SU-DHL-6 (cell line): ENCODE measurements around the gene SLC16A12.

Experiments
- H2AFZ ChIP-seq: fragments of 200-600 bp; sonication (generic); 2 replicates; pipeline ENCODE4 v1.6.1; 2014; ENCODE audit warnings: low read depth, mild to moderate bottlenecking, moderate library complexity, mixed read lengths, antibody characterized with exemption, low read length; ENCODE audit not compliant: severe bottlenecking
- H3F3A ChIP-seq: fragments of 200-600 bp; shearing (Covaris generic); 2 replicates; pipeline ENCODE4 v1.6.0; 2016; ENCODE audit warnings: antibody characterized with exemption, mild to moderate bottlenecking; ENCODE audit not compliant: insufficient read depth
- H3K27ac ChIP-seq: fragments of 200-600 bp; sonication (generic); 2 replicates; pipeline ENCODE4 v1.5.1; 2016; ENCODE audit warnings: low read depth, mild to moderate bottlenecking, low read length, moderate library complexity, mixed read lengths
- H3K27me3 ChIP-seq: fragments of 200-600 bp; sonication (generic), shearing (Covaris generic); 2 replicates; pipeline ENCODE4 v1.6.0; 2014; ENCODE audit warnings: mild to moderate bottlenecking, low read length
- H3K36me3 ChIP-seq: fragments of 200-600 bp; sonication (generic); 2 replicates; pipeline ENCODE4 v1.6.1; 2014; ENCODE audit warnings: mild to moderate bottlenecking, low read length, mixed read lengths
- H3K4me2 ChIP-seq: fragments of 300-600, 200-600 bp; shearing (Covaris generic), sonication (generic); 2 replicates; pipeline ENCODE4 v1.6.0; 2014; ENCODE audit warnings: low read length, low read depth, mild to moderate bottlenecking; ENCODE audit not compliant: poor library complexity, severe bottlenecking
- H3K4me3 ChIP-seq: fragments of 200-600 bp; sonication (generic); 2 replicates; pipeline ENCODE4 v1.5.1; 2014; ENCODE audit warnings: antibody characterized with exemption, low read length, mild to moderate bottlenecking, mixed read lengths; ENCODE audit not compliant: insufficient read depth, poor library complexity, severe bottlenecking
- H3K79me2 ChIP-seq: fragments of 200-600 bp; sonication (generic); 2 replicates; pipeline ENCODE4 v1.6.1; 2014; ENCODE audit warnings: mild to moderate bottlenecking, low read length, moderate library complexity; ENCODE audit not compliant: insufficient read depth
- H3K9ac ChIP-seq: fragments of 200-600 bp; sonication (generic); 2 replicates; pipeline ENCODE4 v1.7.0; 2014; ENCODE audit warnings: mild to moderate bottlenecking, low read length
- H3K9me2 ChIP-seq: fragments of 200-600 bp; sonication (generic); replicated peaks from 2 replicates; pipeline ENCODE4 v1.6.1; 2014; ENCODE audit warnings: low read length; ENCODE audit not compliant: insufficient read depth
- H3K9me3 ChIP-seq: fragments of 200-600 bp; sonication (generic); 2 replicates; pipeline ENCODE4 v1.6.1; 2014; ENCODE audit warnings: low read length, mixed read lengths; ENCODE audit not compliant: insufficient read depth
- H4K20me1 ChIP-seq: fragments of 200-600 bp; sonication (generic); 2 replicates; pipeline ENCODE4 v1.6.1; 2014; ENCODE audit warnings: low read depth, mild to moderate bottlenecking, antibody characterized with exemption, low read length, moderate library complexity, mixed read lengths
- CTCF ChIP-seq: fragments of 200-600 bp; sonication (generic); IDR thresholded peaks from one replicate; pipeline ENCODE4 v1.5.1; 2017; ENCODE audit warnings: antibody characterized with exemption, mild to moderate bottlenecking, low read length, moderate library complexity; ENCODE audit not compliant: insufficient read depth, poor library complexity, severe bottlenecking
- EZH2phosphoT487 ChIP-seq: fragments of 200-600 bp; sonication (generic), shearing (Covaris generic); conservative IDR thresholded peaks from 2 replicates; pipeline ENCODE4 v1.6.1; 2018; ENCODE audit warnings: mild to moderate bottlenecking, antibody characterized with exemption, low read length, moderate library complexity, mixed read lengths

The SLC16A12 gene, protein sequence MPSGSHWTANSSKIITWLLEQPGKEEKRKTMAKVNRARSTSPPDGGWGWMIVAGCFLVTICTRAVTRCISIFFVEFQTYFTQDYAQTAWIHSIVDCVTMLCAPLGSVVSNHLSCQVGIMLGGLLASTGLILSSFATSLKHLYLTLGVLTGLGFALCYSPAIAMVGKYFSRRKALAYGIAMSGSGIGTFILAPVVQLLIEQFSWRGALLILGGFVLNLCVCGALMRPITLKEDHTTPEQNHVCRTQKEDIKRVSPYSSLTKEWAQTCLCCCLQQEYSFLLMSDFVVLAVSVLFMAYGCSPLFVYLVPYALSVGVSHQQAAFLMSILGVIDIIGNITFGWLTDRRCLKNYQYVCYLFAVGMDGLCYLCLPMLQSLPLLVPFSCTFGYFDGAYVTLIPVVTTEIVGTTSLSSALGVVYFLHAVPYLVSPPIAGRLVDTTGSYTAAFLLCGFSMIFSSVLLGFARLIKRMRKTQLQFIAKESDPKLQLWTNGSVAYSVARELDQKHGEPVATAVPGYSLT

DNA sequence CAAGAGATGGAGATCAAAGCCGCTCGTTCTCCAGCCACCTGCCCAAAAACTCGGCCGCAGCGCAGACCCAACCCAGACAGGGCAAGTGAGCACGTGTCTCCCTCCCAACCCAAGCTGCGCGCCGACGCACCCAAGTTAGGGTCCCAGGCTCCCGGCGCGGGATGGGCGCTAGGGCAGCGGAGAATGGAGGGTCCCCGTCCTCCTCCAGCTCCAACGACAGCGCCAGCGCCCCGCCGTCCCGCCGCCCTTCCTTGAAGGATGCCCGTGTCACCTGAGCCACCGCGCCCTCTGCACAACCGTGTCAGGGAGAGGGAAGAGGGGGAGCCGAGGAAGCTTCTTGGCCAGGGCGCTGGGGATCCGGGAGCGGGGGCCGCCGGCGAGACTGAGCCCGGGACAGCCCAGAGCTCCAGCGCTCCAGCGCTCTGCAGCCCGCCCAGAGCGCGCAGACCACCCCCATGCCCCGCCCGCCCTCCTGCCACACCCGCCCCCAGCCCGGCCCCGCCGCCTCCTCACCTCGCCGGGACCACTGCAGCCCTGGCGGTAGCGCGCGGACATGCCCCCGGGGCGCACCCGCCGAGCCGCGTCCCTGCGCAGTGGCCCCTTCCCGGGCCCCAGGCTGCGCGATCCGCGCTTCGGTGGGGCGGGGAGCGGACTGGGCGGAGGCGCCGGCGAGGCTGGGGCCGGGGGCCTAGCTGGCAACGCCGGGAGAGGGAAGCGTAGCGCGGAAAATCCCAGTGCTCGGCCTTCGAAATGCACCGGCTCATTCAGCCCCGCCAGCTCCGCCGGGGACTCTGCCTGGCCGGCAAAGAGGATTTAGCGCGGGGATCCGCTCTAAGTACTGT, at the start of gene SLC16A12:
SLC16A12 (minus strand) TSS at position 424 of the 842 bp plus-strand sequence. CDS start 73,016 bp downstream, outside the sequence.
- Histone ChIP-seq H3K27ac (no peak within 1 kb of the TSS), H3K27me3 (no peaks in the 10 kb centered on the region), H4K20me1 (no peaks in the 10 kb centered on the region), H3K9me3 (no peaks in the 10 kb centered on the region), H3F3A (no peaks in the 10 kb centered on the region), H3K9me2 (no peaks in the 10 kb centered on the region), H3K4me2 (no peak within 1 kb of the TSS), H3K4me3 (no peak within 1 kb of the TSS), H3K36me3 (no peaks in the 10 kb centered on the region), H3K79me2 (no peaks in the 10 kb centered on the region), H3K9ac (no peak within 1 kb of the TSS), H2AFZ (no peak within 1 kb of the TSS)
- no peak for TF ChIP-seq CTCF
- no peak for TF ChIP-seq EZH2phosphoT487

- Histone ChIP-seq H3K9me2 (no peaks in the 10 kb centered on the region), H3K4me3 (no peak overlapping the region)
- TF ChIP-seq CTCF (no peak), EZH2phosphoT487 (no peak)
These were observed 46.6 kb upstream of the SLC16A12 start for GRCh38 chr10:89582022-89582421.

GRCh38 chr10:89580243-89580642, 44.8 kb upstream of the SLC16A12 start:
- Histone ChIP-seq H3K9me3 (no peaks in the 10 kb centered on the region), H2AFZ (no peak overlapping the region), H4K20me1 (no peaks in the 10 kb centered on the region), H3K79me2 (no peaks in the 10 kb centered on the region), H3K4me2 (no peak overlapping the region), H3K27me3 (no peaks in the 10 kb centered on the region), H3K27ac (no peak overlapping the region), H3K4me3 (no peak overlapping the region), H3K36me3 (0 out of 2 replicates have a peak, but pooled peaks cover 3% of the 10 kb centered on the region), H3F3A (no peaks in the 10 kb centered on the region), H3K9ac (no peak overlapping the region), H3K9me2 (no peaks in the 10 kb centered on the region)
- TF ChIP-seq EZH2phosphoT487 (no peak), CTCF (no peak)

More at GRCh38 chr10:89582022-89582421, 46.6 kb upstream of the SLC16A12 start:
- Histone ChIP-seq H4K20me1 (no peaks in the 10 kb centered on the region), H3F3A (no peaks in the 10 kb centered on the region), H3K9ac (no peak overlapping the region), H3K79me2 (no peaks in the 10 kb centered on the region), H3K36me3 (0 out of 2 replicates have a peak, but pooled peaks cover 3% of the 10 kb centered on the region), H2AFZ (no peak overlapping the region), H3K4me2 (no peak overlapping the region), H3K27me3 (no peaks in the 10 kb centered on the region), H3K9me3 (no peaks in the 10 kb centered on the region), H3K27ac (no peak overlapping the region)
